MM.1S (cell line): ENCODE measurements around the gene JAGN1.

Experiments used
- DNase-seq: peaks from one replicate; pipeline ENCODE4 v3.0.0-alpha.2; 2015
- H2AFZ ChIP-seq: fragments of 300-600 bp; sonication (generic); 2 replicates; pipeline ENCODE4 v1.6.0; 2016; ENCODE audit warnings: antibody characterized with exemption, low read length
- H3F3A ChIP-seq: fragments of 300-600 bp; sonication (generic); 2 replicates; pipeline ENCODE4 v1.6.1; 2016; ENCODE audit warnings: mild to moderate bottlenecking, antibody characterized with exemption, low read length, moderate library complexity, mixed read lengths; ENCODE audit not compliant: insufficient read depth
- H3K27ac ChIP-seq: fragments of 300-600 bp; sonication (generic); 2 replicates; pipeline ENCODE4 v1.5.1; 2016; ENCODE audit warnings: mild to moderate bottlenecking, low read length
- H3K27me3 ChIP-seq: fragments of 300-600 bp; sonication (generic); replicated peaks from 2 replicates; pipeline ENCODE4 v1.6.0; 2016; ENCODE audit warnings: low read length; ENCODE audit not compliant: insufficient read depth
- H3K36me3 ChIP-seq: fragments of 300-600 bp; sonication (generic); replicated peaks from 2 replicates; pipeline ENCODE4 v1.6.1; 2016; ENCODE audit warnings: mild to moderate bottlenecking, low read length, mixed read lengths; ENCODE audit not compliant: insufficient read depth
- H3K4me1 ChIP-seq: fragments of 300-600 bp; sonication (generic); 2 replicates; pipeline ENCODE4 v1.6.1; 2016; ENCODE audit warnings: low read length, mixed read lengths
- H3K4me2 ChIP-seq: fragments of 300-600 bp; sonication (generic); 2 replicates; pipeline ENCODE4 v1.6.0; 2016; ENCODE audit warnings: low read depth, low read length
- H3K4me3 ChIP-seq: fragments of 300-600 bp; sonication (generic); 2 replicates; pipeline ENCODE4 v1.5.1; 2016; ENCODE audit warnings: low read length, mixed read lengths
- H3K79me2 ChIP-seq: fragments of 300-600 bp; sonication (generic); 2 replicates; pipeline ENCODE4 v1.6.1; 2016; ENCODE audit warnings: mixed run types, low read length, mixed read lengths
- H3K9ac ChIP-seq: fragments of 300-600 bp; sonication (generic); 2 replicates; pipeline ENCODE4 v1.6.1; 2016; ENCODE audit warnings: low read length, mixed read lengths
- H3K9me2 ChIP-seq: fragments of 300-600 bp; sonication (generic); replicated peaks from 2 replicates; pipeline ENCODE4 v1.6.1; 2016; ENCODE audit warnings: mild to moderate bottlenecking, low read length, mixed read lengths; ENCODE audit not compliant: insufficient read depth
- H3K9me3 ChIP-seq: fragments of 300-600 bp; sonication (generic); replicated peaks from 2 replicates; pipeline ENCODE4 v1.6.1; 2016; ENCODE audit warnings: mild to moderate bottlenecking, low read length, mixed read lengths; ENCODE audit not compliant: insufficient read depth
- H4K20me1 ChIP-seq: fragments of 300-600 bp; sonication (generic); 2 replicates; pipeline ENCODE4 v1.6.1; 2016; ENCODE audit warnings: mild to moderate bottlenecking, low read length, moderate library complexity, mixed read lengths; ENCODE audit not compliant: insufficient read depth
- EZH2 ChIP-seq: fragments of 300-600 bp; sonication (generic); optimal IDR thresholded peaks from 2 replicates; pipeline ENCODE3; 2017; ENCODE audit warnings: low read depth, mild to moderate bottlenecking, antibody characterized with exemption, low read length, mixed read lengths
- EZH2phosphoT487 ChIP-seq: fragments of 300-600 bp; sonication (generic); IDR thresholded peaks from 2 replicates; pipeline ENCODE4 v1.6.1; 2018; ENCODE audit warnings: antibody characterized with exemption, low read length
- TF ChIP-seq, protein P1 (sequence below): fragments of 300-600 bp; sonication (generic); IDR thresholded peaks from 2 replicates; pipeline ENCODE4 v1.5.1; 2016; ENCODE audit warnings: antibody characterized with exemption, low read length, mixed read lengths

The JAGN1 gene

DNA sequence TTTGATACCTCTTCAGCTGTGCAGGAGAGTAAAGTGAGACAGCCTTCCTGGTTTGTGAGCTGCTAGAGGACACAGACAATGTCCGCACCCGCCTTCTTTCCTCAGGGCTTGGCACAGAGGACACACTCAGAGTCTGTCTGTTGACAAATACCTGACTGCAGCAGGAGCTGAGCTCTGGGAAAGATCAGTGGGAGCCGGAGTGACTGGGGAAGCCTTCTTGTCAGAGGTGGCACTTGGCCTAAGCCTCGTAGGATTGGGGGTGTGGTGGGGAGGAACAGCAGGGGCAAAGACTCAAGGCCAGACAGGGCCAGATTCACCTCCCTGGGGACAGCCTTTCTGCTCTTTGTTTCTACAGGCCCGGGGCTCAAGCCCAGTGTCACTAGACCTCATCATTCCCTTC lies 23.2 kb downstream of the JAGN1 start:
- H3K4me2 ChIP-seq, result no peak overlapping the region
- peaks cover 5% of the 10 kb centered on the region; the same call in 1 of the 2 replicates for H3K4me1 ChIP-seq
- H3K27me3 ChIP-seq, result no peaks in the 10 kb centered on the region
- TF ChIP-seq, protein P1, sequence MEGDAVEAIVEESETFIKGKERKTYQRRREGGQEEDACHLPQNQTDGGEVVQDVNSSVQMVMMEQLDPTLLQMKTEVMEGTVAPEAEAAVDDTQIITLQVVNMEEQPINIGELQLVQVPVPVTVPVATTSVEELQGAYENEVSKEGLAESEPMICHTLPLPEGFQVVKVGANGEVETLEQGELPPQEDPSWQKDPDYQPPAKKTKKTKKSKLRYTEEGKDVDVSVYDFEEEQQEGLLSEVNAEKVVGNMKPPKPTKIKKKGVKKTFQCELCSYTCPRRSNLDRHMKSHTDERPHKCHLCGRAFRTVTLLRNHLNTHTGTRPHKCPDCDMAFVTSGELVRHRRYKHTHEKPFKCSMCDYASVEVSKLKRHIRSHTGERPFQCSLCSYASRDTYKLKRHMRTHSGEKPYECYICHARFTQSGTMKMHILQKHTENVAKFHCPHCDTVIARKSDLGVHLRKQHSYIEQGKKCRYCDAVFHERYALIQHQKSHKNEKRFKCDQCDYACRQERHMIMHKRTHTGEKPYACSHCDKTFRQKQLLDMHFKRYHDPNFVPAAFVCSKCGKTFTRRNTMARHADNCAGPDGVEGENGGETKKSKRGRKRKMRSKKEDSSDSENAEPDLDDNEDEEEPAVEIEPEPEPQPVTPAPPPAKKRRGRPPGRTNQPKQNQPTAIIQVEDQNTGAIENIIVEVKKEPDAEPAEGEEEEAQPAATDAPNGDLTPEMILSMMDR, result no peak
- TF ChIP-seq EZH2 (no peak), EZH2phosphoT487 (no peak)
- H3K79me2 ChIP-seq, result no peaks in the 10 kb centered on the region
- no peaks in the 10 kb centered on the region for H3K9me3 ChIP-seq
- H4K20me1 ChIP-seq, result no peaks in the 10 kb centered on the region
- no peak overlapping the region for H3K27ac ChIP-seq
- H3K4me3 ChIP-seq, result no peak overlapping the region
- no peak overlapping the region for H3K9ac ChIP-seq
- no peaks in the 10 kb centered on the region for H3K36me3 ChIP-seq
- no peak overlapping the region for H2AFZ ChIP-seq
- no peaks in the 10 kb centered on the region for H3F3A ChIP-seq
- H3K9me2 ChIP-seq, result no peaks in the 10 kb centered on the region
- no peak for DNase-seq

DNA sequence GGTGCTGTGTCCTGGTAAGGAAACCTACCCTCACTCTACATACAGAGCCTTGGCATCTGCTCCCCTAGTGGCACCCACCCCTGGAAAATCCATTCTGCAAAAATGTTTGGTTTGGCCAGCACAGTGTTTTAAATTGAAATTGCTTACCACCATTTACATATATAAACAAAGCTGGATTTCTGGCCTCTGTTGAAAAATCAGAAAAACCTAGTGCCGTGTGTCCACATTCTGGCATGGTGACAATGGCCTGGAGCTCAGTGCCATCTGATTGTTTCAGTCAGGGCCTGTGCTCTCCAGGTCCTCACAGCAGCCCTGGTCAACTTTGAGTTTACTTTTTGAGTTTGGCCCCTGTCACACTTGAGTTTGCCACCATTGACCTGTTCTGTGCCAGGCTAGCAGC lies 23.6 kb downstream of the JAGN1 start:
- Histone ChIP-seq H3K4me2 (no peak overlapping the region), H4K20me1 (no peaks in the 10 kb centered on the region), H3K27ac (no peak overlapping the region), H2AFZ (no peak overlapping the region), H3K9me2 (no peaks in the 10 kb centered on the region), H3K4me3 (no peak overlapping the region), H3K4me1 (peaks cover 5% of the 10 kb centered on the region; the same call in 1 of the 2 replicates), H3K9me3 (no peaks in the 10 kb centered on the region), H3K36me3 (no peaks in the 10 kb centered on the region), H3F3A (no peaks in the 10 kb centered on the region), H3K9ac (no peak overlapping the region), H3K79me2 (no peaks in the 10 kb centered on the region), H3K27me3 (no peaks in the 10 kb centered on the region)
- no peak for TF ChIP-seq EZH2phosphoT487
- TF ChIP-seq, protein P1, result no peak
- no peak for DNase-seq

DNA sequence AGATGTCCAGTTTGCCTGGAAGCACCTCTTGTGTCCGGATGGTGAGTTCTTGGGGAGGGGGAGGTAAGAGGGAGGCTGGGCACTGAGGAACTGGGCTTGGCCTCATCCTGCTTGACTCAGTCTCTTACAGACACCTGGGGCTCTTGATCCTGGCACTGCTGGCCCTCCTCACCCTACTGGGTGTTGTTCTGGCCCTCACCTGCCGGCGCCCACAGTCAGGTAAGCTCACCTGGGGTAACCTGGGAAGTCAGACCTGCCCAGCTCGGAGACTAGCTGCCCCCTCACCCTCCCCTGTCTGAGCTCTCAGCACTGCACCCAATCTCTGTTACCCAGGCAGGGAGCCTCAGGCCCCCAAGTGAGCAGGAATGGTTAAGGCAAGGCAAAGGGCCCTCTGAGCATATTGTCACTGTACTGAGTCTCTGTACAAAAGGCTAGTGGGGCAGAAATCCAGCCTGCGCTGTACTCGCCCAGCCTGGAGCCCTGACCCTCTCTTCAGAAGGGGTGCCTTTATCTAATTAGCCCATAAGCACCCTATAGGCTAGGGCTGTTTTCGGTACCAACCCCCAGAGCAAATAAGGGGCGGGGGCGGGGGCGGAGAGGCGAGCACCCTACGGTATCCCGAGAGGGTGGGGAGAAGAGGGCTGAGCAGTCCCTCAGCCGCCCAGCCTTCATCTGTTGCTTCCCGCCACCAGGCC lies 24.3 kb downstream of the JAGN1 start:
- no peaks in the 10 kb centered on the region for H3F3A ChIP-seq
- no peaks in the 10 kb centered on the region for H3K36me3 ChIP-seq
- H4K20me1 ChIP-seq, result no peaks in the 10 kb centered on the region
- H3K4me3 ChIP-seq, result peak overlapping the region; percentile 60; the same call in 1 of the 2 replicates
- H3K27me3 ChIP-seq, result no peaks in the 10 kb centered on the region
- no peak overlapping the region for H3K9ac ChIP-seq
- H3K27ac ChIP-seq, result no peak overlapping the region
- TF ChIP-seq EZH2 (no peak), EZH2phosphoT487 (no peak)
- TF ChIP-seq, protein P1, result no peak
- H3K79me2 ChIP-seq, result no peaks in the 10 kb centered on the region
- DNase-seq, result no peak
- no peaks in the 10 kb centered on the region for H3K9me2 ChIP-seq
- H3K9me3 ChIP-seq, result no peaks in the 10 kb centered on the region
- H3K4me1 ChIP-seq, result peaks cover 5% of the 10 kb centered on the region; the same call in 1 of the 2 replicates
- H2AFZ ChIP-seq, result no peak overlapping the region
- H3K4me2 ChIP-seq, result peak overlapping the region; percentile 98; the same call in 1 of the 2 replicates
